Nephron (organoid): Measurements from ENCODE around the gene CLIC4.
"Not testable (repeated sequence)": the region's sequence is repeated elsewhere in the genome, so short reads cannot be mapped to it uniquely, and the experiment has no call there.

ENCODE experiments used
- H3K27ac Mint-ChIP-seq, 3 experiments: 2 replicates each; pipeline ENCODE4 v1.8.0; 2020; ENCODE audit warnings: mixed read lengths in 3 of 3, mild to moderate bottlenecking in 2 of 3, moderate library complexity in 1 of 3
- H3K27me3 Mint-ChIP-seq: 2 replicates; pipeline ENCODE4 v1.8.0; 2021; ENCODE audit warnings: low read depth, mild to moderate bottlenecking, moderate library complexity, mixed read lengths
- H3K36me3 Mint-ChIP-seq: 2 replicates; pipeline ENCODE4 v1.8.0; 2020; ENCODE audit warnings: low read depth, mixed read lengths
- H3K4me1 Mint-ChIP-seq: 2 replicates; pipeline ENCODE4 v1.8.0; 2020; ENCODE audit warnings: mixed read lengths
- H3K4me3 Mint-ChIP-seq, 3 experiments: 2 replicates each; pipeline ENCODE4 v1.8.0; 2020; ENCODE audit warnings: mild to moderate bottlenecking in 3 of 3, mixed read lengths in 3 of 3, moderate library complexity in 2 of 3
- H3K9me3 Mint-ChIP-seq: 2 replicates; pipeline ENCODE4 v1.8.0; 2020; ENCODE audit warnings: mixed read lengths
- TF ChIP-seq, protein P1 (sequence below), 3 experiments: fragments of 200-600 bp; sonication (generic); IDR thresholded peaks; one replicate each; pipeline ENCODE4 v1.5.0; 2021; ENCODE audit warnings: antibody characterized with exemption in 3 of 3; ENCODE audit not compliant: unreplicated experiment in 3 of 3

Gene CLIC4

GRCh38 chr1:24803987-24804530, 58.8 kb downstream of the CLIC4 start:
- Mint-ChIP-seq H3K27ac (peak overlapping the region in 1 of 3 experiments; percentile 39), H3K36me3 (peaks cover 39% of the 10 kb centered on the region), H3K4me3 (no peak overlapping the region), H3K4me1 (peaks cover 9% of the 10 kb centered on the region), H3K9me3 (no peaks in the 10 kb centered on the region), H3K27me3 (no peaks in the 10 kb centered on the region)
- TF ChIP-seq, protein P1, sequence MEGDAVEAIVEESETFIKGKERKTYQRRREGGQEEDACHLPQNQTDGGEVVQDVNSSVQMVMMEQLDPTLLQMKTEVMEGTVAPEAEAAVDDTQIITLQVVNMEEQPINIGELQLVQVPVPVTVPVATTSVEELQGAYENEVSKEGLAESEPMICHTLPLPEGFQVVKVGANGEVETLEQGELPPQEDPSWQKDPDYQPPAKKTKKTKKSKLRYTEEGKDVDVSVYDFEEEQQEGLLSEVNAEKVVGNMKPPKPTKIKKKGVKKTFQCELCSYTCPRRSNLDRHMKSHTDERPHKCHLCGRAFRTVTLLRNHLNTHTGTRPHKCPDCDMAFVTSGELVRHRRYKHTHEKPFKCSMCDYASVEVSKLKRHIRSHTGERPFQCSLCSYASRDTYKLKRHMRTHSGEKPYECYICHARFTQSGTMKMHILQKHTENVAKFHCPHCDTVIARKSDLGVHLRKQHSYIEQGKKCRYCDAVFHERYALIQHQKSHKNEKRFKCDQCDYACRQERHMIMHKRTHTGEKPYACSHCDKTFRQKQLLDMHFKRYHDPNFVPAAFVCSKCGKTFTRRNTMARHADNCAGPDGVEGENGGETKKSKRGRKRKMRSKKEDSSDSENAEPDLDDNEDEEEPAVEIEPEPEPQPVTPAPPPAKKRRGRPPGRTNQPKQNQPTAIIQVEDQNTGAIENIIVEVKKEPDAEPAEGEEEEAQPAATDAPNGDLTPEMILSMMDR (IDR thresholded peaks at IDR 0.05; ENCODE audit: unreplicated experiment in 3 of 3) = no peak

DNA sequence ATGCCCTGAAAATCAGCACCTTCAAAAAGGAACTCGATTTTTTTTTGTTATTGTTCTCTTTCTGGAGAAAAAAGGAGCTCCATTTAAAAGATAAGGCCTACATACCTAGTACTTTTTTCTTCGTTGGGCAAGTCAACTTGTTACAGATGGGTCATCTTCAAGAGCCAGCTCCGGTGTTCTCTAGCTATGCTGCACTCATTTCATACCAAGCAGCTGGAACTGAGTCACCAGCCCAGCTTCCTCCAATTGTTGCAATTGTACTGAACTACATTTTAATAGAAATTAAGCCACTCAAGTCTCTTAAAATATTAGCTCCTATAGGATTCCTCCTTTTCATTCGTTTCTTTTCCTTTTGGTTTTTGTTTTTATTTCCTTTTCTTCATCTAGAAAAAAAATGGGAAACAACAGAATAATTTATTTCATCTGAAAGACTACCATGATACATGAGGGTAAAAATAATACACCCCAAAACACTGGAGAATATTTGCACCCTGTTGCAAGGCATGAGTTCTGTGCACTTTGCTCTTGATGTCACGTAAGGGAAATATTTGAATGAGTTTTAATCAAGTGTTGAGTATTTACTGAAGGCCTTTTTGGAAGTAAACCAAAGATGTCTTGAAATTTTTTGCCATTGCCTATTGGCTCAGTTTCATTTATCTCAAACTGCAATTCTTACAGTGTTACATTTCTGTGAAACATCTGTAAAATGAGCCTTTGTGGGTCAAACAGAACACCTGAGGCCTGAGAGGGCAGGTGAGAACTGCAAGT, 60.5 kb downstream of the CLIC4 start:
- Mint-ChIP-seq H3K4me3 (no peak overlapping the region), H3K36me3 (peaks cover 33% of the 10 kb centered on the region), H3K9me3 (no peaks in the 10 kb centered on the region), H3K27me3 (no peaks in the 10 kb centered on the region), H3K4me1 (peaks cover 9% of the 10 kb centered on the region), H3K27ac (no peak overlapping the region)
- TF ChIP-seq, protein P1 (IDR thresholded peaks at IDR 0.05; ENCODE audit: unreplicated experiment in 3 of 3) = no peak

DNA sequence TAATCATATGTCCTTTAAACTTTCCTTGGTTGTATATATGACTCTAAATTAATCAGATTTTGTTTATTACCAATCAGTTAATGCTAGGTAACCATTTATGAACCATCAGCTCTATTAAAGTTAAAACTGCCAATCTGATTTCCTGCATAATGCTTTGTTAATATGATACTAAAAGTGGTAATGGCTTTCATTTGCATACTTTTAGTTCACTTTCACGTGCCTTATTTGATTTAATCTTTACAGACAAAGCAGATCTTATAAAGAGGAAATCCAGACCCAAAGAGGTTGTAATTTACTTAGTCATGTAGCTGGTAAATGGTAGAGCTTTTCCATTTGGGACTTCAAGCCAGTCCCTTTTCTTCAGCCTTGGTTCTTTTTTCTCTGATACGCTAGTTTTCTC, 61.3 kb downstream of the CLIC4 start:
- Mint-ChIP-seq H3K4me3 (no peak overlapping the region), H3K27ac (no peak overlapping the region), H3K27me3 (no peaks in the 10 kb centered on the region), H3K4me1 (peaks cover 4% of the 10 kb centered on the region), H3K36me3 (peaks cover 29% of the 10 kb centered on the region), H3K9me3 (no peaks in the 10 kb centered on the region)
- TF ChIP-seq, protein P1 (IDR thresholded peaks at IDR 0.05; ENCODE audit: unreplicated experiment in 3 of 3) = no peak

DNA sequence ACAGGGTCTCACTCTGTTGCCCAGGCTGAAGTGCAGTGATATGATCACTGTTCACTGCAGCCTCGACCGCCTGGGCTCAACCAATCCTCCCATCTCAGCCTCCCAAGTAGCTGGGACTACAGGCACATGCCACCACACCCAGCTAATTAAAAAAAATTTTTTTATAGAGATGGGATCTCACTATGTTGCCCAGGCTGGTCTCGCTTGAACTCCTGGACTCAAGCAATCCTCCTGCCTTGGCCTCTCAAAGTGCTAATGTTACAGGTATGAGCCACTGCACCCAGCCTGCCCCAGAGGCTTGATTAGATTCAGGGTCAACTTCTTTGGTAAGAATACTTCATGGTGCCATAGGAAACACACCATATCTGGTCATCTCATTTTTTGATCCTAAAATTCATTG, 66.2 kb downstream of the CLIC4 start:
- not testable (repeated sequence) for H3K9me3 Mint-ChIP-seq, H3K27ac Mint-ChIP-seq

DNA sequence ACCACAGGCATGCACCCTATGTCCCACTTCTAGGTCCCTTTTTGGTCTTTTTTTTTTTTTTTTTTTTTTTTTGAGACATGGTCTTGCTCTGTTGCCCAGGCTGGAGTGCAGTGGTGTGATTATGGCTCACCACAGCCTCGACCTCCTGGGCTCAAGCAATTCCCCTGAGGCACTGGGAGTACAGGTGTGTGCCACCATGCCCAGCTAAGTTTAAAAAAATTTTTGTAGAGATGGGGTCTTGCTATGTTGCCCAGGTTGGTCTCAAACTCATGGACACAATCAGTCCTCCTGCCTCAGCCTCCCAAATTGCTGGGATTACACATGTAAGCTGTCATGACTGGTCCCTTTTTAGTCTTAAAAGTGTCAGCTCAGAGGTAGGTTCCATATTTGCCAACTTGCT, 75.0 kb downstream of the CLIC4 start:
- H3K27me3 Mint-ChIP-seq, H3K9me3 Mint-ChIP-seq, H3K27ac Mint-ChIP-seq, H3K4me1 Mint-ChIP-seq, H3K4me3 Mint-ChIP-seq: not testable (repeated sequence)
- peaks cover 32% of the 10 kb centered on the region for H3K36me3 Mint-ChIP-seq

More for the DNA sequence above, 66.2 kb downstream of the CLIC4 start:
- peaks cover 44% of the 10 kb centered on the region for H3K36me3 Mint-ChIP-seq
- H3K4me3 Mint-ChIP-seq, H3K27me3 Mint-ChIP-seq, H3K4me1 Mint-ChIP-seq: not testable (repeated sequence)

DNA sequence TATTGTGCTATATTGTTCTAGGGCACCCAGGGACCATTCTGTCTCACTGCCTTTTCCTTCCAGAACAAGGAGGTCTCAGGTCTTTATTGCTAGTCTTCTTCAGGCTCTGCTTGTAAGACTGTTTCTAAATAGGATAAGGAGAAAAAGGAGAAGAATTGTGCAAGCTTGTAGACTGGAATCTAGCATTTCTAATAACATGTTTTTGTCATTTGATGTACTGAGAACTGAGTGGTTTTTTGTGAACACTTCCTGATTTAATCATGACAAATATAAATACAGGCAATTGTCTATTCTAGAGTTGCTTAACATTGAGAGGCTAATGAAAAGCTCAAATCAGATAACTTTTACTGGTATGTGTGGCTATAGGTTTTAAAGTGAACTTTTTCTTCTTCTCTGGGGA, 77.6 kb downstream of the CLIC4 start:
- no peak overlapping the region for H3K4me3 Mint-ChIP-seq
- TF ChIP-seq, protein P1 (IDR thresholded peaks at IDR 0.05; ENCODE audit: unreplicated experiment in 3 of 3) = no peak
- no peaks in the 10 kb centered on the region for H3K9me3 Mint-ChIP-seq
- peaks cover 22% of the 10 kb centered on the region for H3K4me1 Mint-ChIP-seq
- H3K27me3 Mint-ChIP-seq = no peaks in the 10 kb centered on the region
- H3K27ac Mint-ChIP-seq = peak overlapping the region; percentile 4 to 35 (median 23)
- H3K36me3 Mint-ChIP-seq = peaks cover 13% of the 10 kb centered on the region

DNA sequence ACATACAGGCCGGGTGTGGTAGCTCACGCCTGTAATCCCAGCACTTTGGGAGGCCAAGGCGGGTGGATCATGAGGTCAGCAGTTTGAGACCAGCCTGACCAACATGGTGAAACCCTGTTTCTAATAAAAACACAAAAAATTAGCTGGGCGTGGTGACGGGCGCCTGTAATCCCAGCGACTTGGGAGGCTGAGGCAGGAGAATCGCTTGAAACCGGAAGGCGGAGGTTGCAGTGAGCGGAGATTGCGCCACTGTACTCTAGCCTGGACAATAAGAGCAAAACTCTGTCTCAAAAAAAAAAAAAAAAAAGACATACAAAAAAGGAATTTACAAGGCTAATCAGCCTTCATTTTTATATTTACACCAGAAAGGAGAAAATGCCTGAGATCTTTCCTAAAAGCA, 78.2 kb downstream of the CLIC4 start:
- not testable (repeated sequence) for H3K27me3 Mint-ChIP-seq, H3K4me3 Mint-ChIP-seq, H3K9me3 Mint-ChIP-seq
- peak overlapping the region in 1 of 3 experiments; percentile 23 for H3K27ac Mint-ChIP-seq
- peaks cover 11% of the 10 kb centered on the region for H3K36me3 Mint-ChIP-seq
- peaks cover 28% of the 10 kb centered on the region for H3K4me1 Mint-ChIP-seq
